Measurements from ENCODE around the gene CCDC85C. TPM values are rescaled to one million over a fixed set of nuclear protein-coding genes. Genes with fewer than 3 reads are reported as not detected.

Gene CCDC85C
- total RNA-seq, 2 experiments from 2014 or later: 11.3 to 12.7 TPM

DNA sequence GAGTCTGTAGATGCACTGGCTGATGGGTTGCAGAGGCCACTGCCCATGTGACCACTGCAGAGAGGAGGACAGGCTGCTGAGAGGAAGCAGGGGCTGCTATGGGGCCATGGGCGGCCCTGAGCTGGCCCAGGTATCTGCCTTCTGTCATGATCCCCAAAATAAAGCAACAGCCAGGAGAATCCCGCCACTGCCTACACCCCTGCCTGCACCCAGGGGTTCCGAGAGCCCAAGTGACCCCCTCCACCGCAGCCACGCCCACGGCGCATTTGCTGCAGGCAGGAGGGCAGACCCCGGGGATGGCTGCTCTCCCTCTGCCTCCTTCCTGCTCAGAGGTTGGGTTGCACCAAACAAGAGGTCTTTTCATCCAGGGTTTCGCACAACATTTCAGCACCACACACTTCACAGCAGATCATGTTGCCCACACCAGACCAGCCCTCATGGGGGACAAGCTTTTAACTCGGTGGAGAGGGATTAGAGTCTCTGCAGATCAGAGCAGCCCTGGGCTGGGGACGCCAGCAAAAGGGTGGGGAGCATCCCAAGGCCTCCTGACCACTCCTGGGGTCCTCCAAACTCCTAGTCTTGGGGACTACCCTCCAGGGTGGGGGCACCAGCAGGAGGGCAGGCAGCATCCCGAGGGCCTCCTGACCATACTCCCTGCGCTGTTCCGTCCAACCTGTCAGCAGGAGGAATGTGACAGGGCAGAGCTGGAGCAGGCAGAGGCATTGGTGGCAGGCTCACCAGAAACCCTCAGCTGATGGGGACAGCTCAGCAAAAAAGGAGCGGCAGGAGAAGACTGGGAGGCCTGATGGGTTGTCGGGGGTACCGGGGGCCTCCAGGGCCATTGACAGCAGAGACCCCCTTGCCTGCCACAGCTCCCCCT lies 14.1 kb downstream of the CCDC85C start:
- Mint-ChIP-seq H3K9me3 (no peaks in the 10 kb centered on the region), H3K36me3 (ENCODE audit: low read depth) (no peaks in the 10 kb centered on the region), H3K4me3 (no peak overlapping the region), H3K27ac (no peak overlapping the region), H3K27me3 (ENCODE audit: low read depth) (no peaks in the 10 kb centered on the region), H3K4me1 (ENCODE audit: low read depth) (peaks cover 12% of the 10 kb centered on the region)
- intact Hi-C loops (cut with micrococcal nuclease): no loop called here
- no peak for DNase-seq
- CTCF ChIA-PET: no interaction called here

DNA sequence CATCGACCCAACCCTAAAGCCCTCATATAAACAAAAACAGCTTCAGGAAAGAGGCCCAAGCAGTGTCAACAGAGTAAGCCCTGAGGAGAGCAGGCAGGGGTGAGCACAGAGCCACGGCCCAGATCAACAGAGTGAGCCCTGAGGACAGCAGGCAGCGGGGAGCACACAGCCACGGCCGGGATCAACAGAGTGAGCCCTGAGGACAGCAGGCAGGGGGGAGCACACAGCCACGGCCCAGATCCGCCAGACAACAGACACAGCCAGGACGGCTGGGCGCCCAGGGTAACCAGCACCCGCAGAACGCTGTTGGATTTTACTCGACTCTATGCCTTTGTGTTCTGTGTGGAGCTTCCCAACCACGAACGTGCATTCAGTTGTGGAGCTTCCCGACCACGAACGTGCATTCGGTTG lies 15.0 kb downstream of the CCDC85C start:
- Mint-ChIP-seq H3K4me3 (no peak overlapping the region), H3K36me3 (ENCODE audit: low read depth) (no peaks in the 10 kb centered on the region), H3K9me3 (no peaks in the 10 kb centered on the region), H3K27ac (no peak overlapping the region), H3K27me3 (ENCODE audit: low read depth) (no peaks in the 10 kb centered on the region), H3K4me1 (ENCODE audit: low read depth) (peaks cover 8% of the 10 kb centered on the region)
- DNase-seq: no peak
- intact Hi-C loops (cut with micrococcal nuclease): no loop called here
- CTCF ChIA-PET: no interaction called here

DNA sequence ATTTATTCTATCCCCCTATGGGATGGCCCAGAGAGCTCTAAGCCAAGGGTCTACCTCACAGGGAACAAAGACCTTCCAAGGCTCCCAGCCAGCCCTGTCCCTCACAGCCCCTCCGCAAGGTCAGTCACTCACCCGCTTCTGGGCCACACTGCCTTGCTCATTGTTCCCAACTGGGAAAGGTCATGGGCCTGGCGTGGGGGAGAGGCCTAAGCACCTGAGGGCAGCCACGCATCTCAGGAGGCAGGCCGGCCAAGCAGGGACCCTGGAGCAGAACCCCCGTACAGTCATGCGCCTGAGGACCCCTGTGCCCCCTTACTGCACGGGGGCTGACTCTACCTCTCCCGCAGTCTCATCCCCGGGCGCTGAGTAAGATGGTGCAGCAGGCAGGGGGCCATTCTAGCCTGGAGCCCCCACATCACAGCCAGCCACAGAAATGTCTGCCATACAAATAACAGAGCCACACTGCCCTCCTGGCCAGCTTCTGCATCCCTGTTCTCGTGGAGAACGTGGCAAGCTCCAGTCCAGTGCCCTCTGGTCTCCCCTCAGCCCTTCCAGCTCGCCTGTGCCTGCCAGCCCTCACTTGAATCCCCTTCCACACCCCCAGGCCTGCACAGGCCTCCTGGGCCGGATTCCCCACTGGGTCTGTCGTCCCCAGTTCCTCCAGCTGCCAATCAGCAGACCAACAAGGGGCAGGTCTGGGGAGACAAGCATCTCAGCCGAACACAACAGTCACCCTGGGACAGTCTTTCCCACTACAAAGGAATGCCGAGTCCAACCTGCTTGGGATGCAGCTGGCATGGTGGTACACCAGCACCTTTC lies 16.3 kb downstream of the CCDC85C start:
- Mint-ChIP-seq H3K4me3 (no peak overlapping the region), H3K4me1 (ENCODE audit: low read depth) (peaks cover 8% of the 10 kb centered on the region), H3K9me3 (no peaks in the 10 kb centered on the region), H3K36me3 (ENCODE audit: low read depth) (no peaks in the 10 kb centered on the region), H3K27ac (no peak overlapping the region), H3K27me3 (ENCODE audit: low read depth) (no peaks in the 10 kb centered on the region)
- no peak for DNase-seq
- intact Hi-C loops (cut with micrococcal nuclease): no loop called here
- CTCF ChIA-PET: interaction anchor here (0.7 kb wide), 1 partner anchor 41 kb away, joined by 3 read pairs; no protein-coding TSS in a partner anchor

DNA sequence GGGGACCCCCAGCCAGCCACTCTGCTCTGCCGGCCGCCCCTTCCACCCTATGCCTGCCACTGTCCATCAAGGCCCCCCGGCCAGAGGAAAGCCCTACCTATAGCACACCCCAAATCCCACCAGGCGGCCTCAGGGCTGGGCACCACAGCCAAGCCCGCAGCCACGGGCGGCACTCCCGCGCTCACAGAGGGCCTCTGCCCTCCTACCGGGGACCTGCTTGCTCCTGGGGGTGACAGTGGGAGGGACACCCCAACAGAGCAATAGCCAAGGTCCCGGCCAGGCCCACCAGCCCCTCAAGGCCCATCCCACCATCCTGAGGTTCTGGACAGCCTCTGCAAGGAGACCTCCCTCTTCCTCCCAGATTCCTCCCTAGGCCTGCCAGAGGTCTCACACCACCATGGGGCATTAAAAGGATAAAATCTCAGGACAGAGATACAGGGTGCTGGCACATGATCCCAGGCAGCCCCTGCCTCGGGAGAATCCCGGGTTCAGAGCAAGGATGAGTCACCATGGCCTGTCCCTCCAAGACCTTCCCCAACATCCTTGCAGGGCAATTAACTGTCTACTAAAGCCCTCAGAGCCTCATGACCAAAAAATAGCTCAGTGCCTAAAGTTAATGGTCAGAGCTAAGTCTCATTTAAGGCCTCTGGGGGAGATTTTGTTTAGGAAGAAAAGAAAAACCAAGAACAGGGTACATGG lies 17.1 kb downstream of the CCDC85C start:
- no peaks in the 10 kb centered on the region for H3K27me3 Mint-ChIP-seq (ENCODE audit: low read depth)
- CTCF ChIA-PET: interaction anchor here (0.7 kb wide), 1 partner anchor 42 kb away, joined by 3 read pairs; no protein-coding TSS in a partner anchor
- H3K27ac Mint-ChIP-seq: no peak overlapping the region
- no peaks in the 10 kb centered on the region for H3K36me3 Mint-ChIP-seq (ENCODE audit: low read depth)
- intact Hi-C loops (cut with micrococcal nuclease): no loop called here
- no peaks in the 10 kb centered on the region for H3K9me3 Mint-ChIP-seq
- peaks cover 8% of the 10 kb centered on the region for H3K4me1 Mint-ChIP-seq (ENCODE audit: low read depth)
- no peak for DNase-seq
- H3K4me3 Mint-ChIP-seq: no peak overlapping the region

DNA sequence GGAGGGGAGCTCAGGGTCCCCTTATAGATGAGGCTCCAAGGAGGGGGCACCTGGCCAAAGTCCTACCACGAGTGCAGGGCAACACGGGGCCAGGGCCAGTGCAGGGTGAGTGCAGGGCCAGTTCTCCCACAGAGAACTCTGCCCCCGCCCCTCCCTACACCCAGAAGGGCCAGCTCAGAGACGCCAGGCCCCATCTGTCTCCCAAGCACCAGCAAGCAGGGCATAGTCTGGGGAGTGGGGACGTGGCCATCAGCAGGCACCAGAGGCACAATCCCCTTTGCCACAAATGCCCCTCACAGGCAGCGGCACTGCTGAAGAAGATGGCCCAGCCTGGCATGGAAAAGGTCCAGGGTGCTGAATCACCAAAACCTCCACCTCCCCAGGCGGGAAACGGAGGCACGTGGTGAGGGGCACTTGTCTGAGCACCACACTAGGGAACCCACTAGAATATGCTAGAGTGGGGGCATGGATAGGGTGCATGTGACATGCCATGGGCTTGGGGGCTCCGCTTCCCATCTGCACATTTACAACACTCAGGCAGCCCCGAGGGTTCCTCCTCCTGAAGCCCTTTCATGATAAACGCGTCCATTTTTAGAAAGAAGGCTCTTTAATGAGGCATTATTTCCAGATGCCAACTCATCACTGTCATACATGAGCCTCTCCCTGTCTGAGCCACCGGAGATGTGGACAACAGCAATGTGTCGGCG lies 17.8 kb downstream of the CCDC85C start:
- H3K36me3 Mint-ChIP-seq (ENCODE audit: low read depth): no peaks in the 10 kb centered on the region
- CTCF ChIA-PET: no interaction called here
- H3K4me1 Mint-ChIP-seq (ENCODE audit: low read depth): peaks cover 8% of the 10 kb centered on the region
- no peaks in the 10 kb centered on the region for H3K27me3 Mint-ChIP-seq (ENCODE audit: low read depth)
- DNase-seq: no peak
- intact Hi-C loops (cut with micrococcal nuclease): no loop called here
- H3K27ac Mint-ChIP-seq: no peak overlapping the region
- H3K9me3 Mint-ChIP-seq: no peaks in the 10 kb centered on the region
- H3K4me3 Mint-ChIP-seq: no peak overlapping the region

DNA sequence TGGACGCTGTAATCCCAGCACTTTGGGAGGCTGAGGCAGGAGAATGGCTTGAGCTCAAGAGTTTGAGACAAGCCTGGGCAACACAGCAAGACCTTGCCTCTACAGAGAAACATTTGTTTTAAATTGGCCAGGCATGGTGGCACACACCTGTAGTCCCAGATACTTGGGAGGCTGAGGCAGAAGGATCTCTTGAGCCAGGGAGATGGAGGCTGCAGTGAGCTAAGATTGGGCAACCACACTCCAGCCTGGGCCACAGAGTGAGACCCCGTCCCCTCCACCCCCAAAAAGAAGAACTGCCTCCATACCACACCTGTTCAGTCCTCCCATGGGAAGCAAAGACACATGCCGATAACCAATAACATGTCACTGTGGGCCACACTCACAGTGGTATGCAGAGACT lies 19.2 kb downstream of the CCDC85C start:
- H3K4me1 Mint-ChIP-seq (ENCODE audit: low read depth): peaks cover 4% of the 10 kb centered on the region
- no peak for DNase-seq
- intact Hi-C loops (cut with micrococcal nuclease): no loop called here
- no peaks in the 10 kb centered on the region for H3K9me3 Mint-ChIP-seq
- no peaks in the 10 kb centered on the region for H3K27me3 Mint-ChIP-seq (ENCODE audit: low read depth)
- peak overlapping the region; percentile 28 for H3K27ac Mint-ChIP-seq
- H3K4me3 Mint-ChIP-seq: no peak overlapping the region
- CTCF ChIA-PET: no interaction called here
- no peaks in the 10 kb centered on the region for H3K36me3 Mint-ChIP-seq (ENCODE audit: low read depth)

DNA sequence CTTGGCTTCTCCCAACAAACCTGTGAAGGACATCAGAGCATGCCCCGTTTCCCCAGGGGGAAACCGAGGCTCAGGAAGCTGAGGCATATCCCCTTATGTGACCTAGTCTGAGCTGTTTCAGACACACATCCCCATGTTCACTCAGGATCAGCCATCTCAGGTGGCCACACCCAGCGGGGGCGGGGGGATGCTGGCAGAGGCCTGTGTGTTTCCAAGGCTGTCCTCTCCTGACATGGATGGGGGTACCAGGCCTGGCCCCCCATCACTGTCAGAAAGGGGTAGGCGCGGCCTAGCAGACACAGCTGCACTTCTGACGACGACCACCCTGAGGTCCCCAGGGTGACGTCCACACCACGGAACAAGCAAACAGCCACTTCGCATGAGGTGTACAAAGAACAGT lies 22.1 kb downstream of the CCDC85C start:
- no peaks in the 10 kb centered on the region for H3K27me3 Mint-ChIP-seq (ENCODE audit: low read depth)
- CTCF ChIA-PET: interaction anchor here (0.7 kb wide), 1 partner anchor 365 kb away, joined by 3 read pairs; no protein-coding TSS in a partner anchor
- H3K27ac Mint-ChIP-seq: no peak overlapping the region
- no peaks in the 10 kb centered on the region for H3K9me3 Mint-ChIP-seq
- intact Hi-C loops (cut with micrococcal nuclease): no loop called here
- H3K4me3 Mint-ChIP-seq: no peak overlapping the region
- no peak for DNase-seq
- no peaks in the 10 kb centered on the region for H3K4me1 Mint-ChIP-seq (ENCODE audit: low read depth)
- no peaks in the 10 kb centered on the region for H3K36me3 Mint-ChIP-seq (ENCODE audit: low read depth)

DNA sequence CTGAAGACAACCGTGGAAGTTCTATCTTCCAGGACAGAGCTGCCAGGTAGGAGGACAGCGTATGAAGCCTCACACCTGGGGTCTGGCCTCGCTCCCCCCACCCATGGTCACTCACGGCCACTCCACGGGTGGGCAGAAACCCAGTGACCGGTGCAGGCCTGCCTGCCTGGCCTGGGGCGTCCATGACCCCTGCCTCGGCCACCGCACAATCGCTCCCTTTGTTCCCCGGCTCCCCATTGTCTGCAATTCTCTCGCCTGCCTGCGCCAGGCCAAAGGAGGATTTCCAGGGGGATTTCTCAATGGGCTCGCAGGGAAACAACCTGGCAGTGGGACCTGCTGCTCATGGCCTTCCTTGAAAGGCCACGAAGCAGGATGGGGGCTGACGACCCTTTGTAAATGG lies 22.6 kb downstream of the CCDC85C start:
- Mint-ChIP-seq H3K27ac (no peak overlapping the region), H3K9me3 (no peaks in the 10 kb centered on the region), H3K4me1 (ENCODE audit: low read depth) (no peaks in the 10 kb centered on the region), H3K4me3 (no peak overlapping the region), H3K27me3 (ENCODE audit: low read depth) (no peaks in the 10 kb centered on the region), H3K36me3 (ENCODE audit: low read depth) (no peaks in the 10 kb centered on the region)
- intact Hi-C loops (cut with micrococcal nuclease): no loop called here
- no peak for DNase-seq
- CTCF ChIA-PET: interaction anchor here (0.7 kb wide), 1 partner anchor 365 kb away, joined by 3 read pairs; no protein-coding TSS in a partner anchor

DNA sequence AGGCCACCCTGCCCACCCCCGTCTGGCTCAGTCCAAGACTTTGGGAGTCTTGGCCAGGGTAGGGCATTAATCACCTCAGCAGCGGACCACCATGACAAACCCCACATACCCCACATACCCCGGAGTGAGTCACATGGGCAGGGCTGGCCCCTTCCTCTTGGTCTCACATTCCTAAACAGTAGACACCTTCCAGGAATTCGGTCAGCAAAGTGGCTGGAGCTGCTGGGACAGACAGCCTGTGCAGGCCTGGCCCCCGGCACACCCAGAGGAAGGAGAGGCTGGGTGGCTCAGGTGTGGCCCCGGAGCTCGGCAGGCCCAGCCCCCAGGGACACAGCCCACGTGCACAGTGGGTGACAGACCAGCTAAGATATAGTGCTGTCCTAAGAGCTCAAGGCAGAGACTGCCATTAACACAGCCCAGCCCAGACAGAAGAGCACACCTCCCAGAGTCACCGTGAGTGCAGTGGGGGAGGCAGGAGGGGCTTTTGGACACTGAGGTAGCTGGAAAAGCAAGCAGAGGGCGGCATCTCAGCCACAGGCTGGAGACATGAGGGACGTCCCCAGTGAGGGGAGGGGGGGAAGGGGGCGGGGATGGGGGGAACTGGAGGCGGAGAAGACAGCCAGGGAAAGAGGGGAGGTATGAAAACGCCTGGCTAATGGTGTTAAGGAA lies 24.0 kb downstream of the CCDC85C start:
- CTCF ChIA-PET: no interaction called here
- no peaks in the 10 kb centered on the region for H3K9me3 Mint-ChIP-seq
- H3K27me3 Mint-ChIP-seq (ENCODE audit: low read depth): no peaks in the 10 kb centered on the region
- H3K4me1 Mint-ChIP-seq (ENCODE audit: low read depth): no peaks in the 10 kb centered on the region
- intact Hi-C loops (cut with micrococcal nuclease): no loop called here
- H3K27ac Mint-ChIP-seq: no peak overlapping the region
- no peak overlapping the region for H3K4me3 Mint-ChIP-seq
- no peak for DNase-seq
- H3K36me3 Mint-ChIP-seq (ENCODE audit: low read depth): no peaks in the 10 kb centered on the region

DNA sequence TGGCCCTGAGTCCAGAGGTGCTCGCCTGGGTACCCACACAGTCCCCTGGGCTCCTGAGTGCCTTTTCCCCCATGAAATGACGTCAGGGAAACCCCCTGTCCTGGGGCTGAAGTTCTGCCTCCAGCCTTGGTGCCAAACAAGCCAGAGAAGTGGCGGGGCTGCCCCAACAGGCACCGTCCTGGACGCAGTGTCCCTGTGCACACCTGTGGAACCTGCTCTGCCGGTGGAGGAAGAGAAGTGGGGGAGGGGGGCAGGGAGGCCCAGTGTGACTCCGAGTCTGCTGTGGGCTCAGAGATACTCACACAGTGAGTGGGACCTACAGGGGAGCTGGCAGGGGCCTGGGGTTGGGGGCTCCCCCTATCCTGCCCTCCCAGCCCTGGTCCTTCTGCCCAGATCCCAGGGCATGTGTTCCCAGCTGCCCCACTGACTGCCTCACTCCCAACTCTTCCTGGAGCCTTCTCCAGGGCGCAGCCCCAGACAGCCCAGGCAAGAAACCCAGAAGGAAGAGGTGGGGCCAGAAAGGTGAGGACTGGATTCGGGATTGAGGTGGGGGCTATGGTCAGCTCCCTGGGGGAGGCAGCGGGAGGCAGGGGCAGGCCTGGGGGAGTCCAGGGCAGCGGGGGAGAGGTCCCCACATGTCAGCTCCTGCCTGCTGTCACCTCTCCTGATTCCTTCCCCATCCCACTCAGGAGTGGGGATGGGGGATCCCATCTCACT lies 24.7 kb downstream of the CCDC85C start:
- Mint-ChIP-seq H3K9me3 (no peaks in the 10 kb centered on the region), H3K36me3 (ENCODE audit: low read depth) (no peaks in the 10 kb centered on the region), H3K4me3 (no peak overlapping the region), H3K27me3 (ENCODE audit: low read depth) (no peaks in the 10 kb centered on the region), H3K4me1 (ENCODE audit: low read depth) (no peaks in the 10 kb centered on the region), H3K27ac (no peak overlapping the region)
- no peak for DNase-seq
- intact Hi-C loops (cut with micrococcal nuclease): no loop called here
- CTCF ChIA-PET: no interaction called here

DNA sequence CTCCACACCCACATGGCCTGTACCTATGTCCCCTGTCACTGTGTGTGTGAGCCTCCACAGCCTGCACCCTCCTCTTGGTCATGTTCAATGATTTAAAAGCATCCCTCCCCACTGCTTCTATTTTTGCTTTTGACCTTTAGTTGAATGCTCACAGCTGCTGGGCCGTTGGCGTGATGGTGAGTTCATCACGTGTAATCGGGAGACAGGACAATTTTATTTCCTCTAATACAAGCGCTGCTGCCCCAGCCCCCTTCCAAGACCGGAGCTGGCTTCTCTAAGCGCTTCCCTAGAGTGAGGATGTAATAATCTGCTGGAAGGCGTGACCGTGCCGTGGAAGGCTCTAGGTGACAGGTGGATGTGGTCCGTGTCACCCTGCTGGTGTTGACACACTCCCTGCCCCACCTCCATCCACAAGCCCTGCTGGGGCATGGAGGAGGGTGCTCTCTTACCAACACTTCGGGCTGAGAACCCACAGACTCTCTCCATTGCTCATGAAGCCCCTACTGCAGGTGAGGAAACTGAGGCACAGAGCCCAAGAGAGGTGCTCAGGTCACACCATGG lies 25.4 kb downstream of the CCDC85C start:
- Mint-ChIP-seq H3K4me1 (ENCODE audit: low read depth) (no peaks in the 10 kb centered on the region), H3K27ac (no peak overlapping the region), H3K27me3 (ENCODE audit: low read depth) (no peaks in the 10 kb centered on the region), H3K4me3 (no peak overlapping the region), H3K9me3 (no peaks in the 10 kb centered on the region), H3K36me3 (ENCODE audit: low read depth) (no peaks in the 10 kb centered on the region)
- no peak for DNase-seq
- CTCF ChIA-PET: no interaction called here
- intact Hi-C loops (cut with micrococcal nuclease): no loop called here

All from activated naive CD4-positive, alpha-beta T cell treated with anti-CD3 and anti-CD28 coated beads for 36 hours (primary cell).